ENCODE measurements around the gene MARCHF2. TPM values are rescaled to one million over a fixed set of nuclear protein-coding genes. Genes with fewer than 3 reads are reported as not detected.

The MARCHF2 gene, protein sequence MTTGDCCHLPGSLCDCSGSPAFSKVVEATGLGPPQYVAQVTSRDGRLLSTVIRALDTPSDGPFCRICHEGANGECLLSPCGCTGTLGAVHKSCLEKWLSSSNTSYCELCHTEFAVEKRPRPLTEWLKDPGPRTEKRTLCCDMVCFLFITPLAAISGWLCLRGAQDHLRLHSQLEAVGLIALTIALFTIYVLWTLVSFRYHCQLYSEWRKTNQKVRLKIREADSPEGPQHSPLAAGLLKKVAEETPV
- polyA plus RNA-seq (2013, experiment 1 of 2): 9.8 TPM
- 10.2 TPM for polyA plus RNA-seq (2013, experiment 2 of 2)

DNA sequence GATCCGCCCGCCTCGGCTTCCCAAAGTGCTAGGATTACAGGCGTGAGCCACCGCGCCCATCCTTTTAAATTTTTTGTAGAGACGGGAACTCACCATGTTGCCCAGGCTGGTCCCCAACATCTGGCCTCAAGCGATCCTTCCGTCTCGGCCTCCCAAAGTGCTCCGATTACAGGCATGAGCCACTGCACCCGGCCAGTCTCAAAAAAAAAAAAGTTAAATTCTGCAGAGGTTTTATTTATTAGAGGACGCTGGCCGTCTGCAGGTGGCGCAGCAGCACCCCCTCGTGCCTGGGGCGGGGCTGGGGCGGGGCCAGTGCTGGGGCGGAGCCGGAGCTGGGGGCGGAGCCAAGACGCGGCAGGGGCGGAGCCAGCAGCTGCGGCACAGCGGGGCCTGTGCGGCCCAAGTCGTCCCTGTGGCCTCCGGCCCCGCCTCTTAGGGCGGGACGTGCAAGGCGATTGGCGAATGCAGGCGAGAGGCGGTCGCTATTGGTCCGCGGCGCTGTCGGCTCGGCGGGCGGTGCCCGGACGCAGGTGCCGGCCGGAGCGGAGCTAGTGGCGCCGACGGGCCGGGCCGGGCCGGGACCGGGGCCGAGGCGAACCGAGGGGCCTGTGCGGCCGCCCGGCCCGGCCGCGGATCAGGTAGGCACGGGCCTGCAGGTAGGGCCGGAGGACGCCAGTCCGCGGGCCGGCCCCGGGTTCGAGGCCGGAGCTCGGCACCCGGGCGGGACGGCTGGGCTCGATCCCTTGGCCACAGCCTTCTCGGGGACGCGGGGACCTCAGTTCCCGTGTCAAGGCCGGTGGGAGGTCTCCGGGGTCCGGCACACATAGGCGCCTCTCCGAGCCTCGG lies at the start of gene MARCHF2:
MARCHF2 (plus strand) TSS at position 523 of the 846 bp plus-strand sequence. CDS start 8,536 bp downstream, outside the sequence.
- no peaks in the 10 kb centered on the region for H3K79me2 ChIP-seq (ENCODE audit: control insufficient read depth, insufficient read depth, low read length)
- no peak within 1 kb of the TSS for H3K4ac ChIP-seq (ENCODE audit: low read depth, low read length)
- no peak within 1 kb of the TSS for H3K23ac ChIP-seq (ENCODE audit: low read length)
- no peaks in the 10 kb centered on the region for H3K4me1 ChIP-seq (ENCODE audit: control insufficient read depth, low read depth, low read length)
- no peak within 1 kb of the TSS for H3K18ac ChIP-seq (ENCODE audit: low read length)
- WGBS (ENCODE audit: extremely low coverage, insufficient coverage, low lambda C conversion rate): no CpG with 5 or more reads among the region's 89 CpGs
- no peak within 1 kb of the TSS for H2BK5ac ChIP-seq (ENCODE audit: low read length)
- no peak within 1 kb of the TSS for H4K5ac ChIP-seq (ENCODE audit: low read length)
- H2BK120ac ChIP-seq (ENCODE audit: low read depth, low read length): no peak within 1 kb of the TSS
- no peaks in the 10 kb centered on the region for H3K79me1 ChIP-seq (ENCODE audit: low read length)
- peak within 1 kb of the TSS; percentile 59 for H3K4me3 ChIP-seq (ENCODE audit: low read length)
- no peak within 1 kb of the TSS for H3K27ac ChIP-seq (ENCODE audit: low read depth, low read length)
- H3K36me3 ChIP-seq (ENCODE audit: control insufficient read depth, insufficient read depth, low read length): no peaks in the 10 kb centered on the region
- H3K56ac ChIP-seq (ENCODE audit: low read length): peak within 1 kb of the TSS; percentile 74
- peak within 1 kb of the TSS; percentile 91 for H3K4me2 ChIP-seq (ENCODE audit: low read length)
- no peak within 1 kb of the TSS for H2AK5ac ChIP-seq (ENCODE audit: low read length)
- H3K27me3 ChIP-seq (ENCODE audit: insufficient read depth, low read length, poor library complexity): no peaks in the 10 kb centered on the region
- DNase-seq: peak; percentile 97
- no peak within 1 kb of the TSS for H2BK15ac ChIP-seq (replicated peaks; ENCODE audit: low read depth)
- no peak within 1 kb of the TSS for H4K8ac ChIP-seq (ENCODE audit: low read depth, low read length)
- H3K9ac ChIP-seq (ENCODE audit: low read length): peak within 1 kb of the TSS; percentile 67

DNA sequence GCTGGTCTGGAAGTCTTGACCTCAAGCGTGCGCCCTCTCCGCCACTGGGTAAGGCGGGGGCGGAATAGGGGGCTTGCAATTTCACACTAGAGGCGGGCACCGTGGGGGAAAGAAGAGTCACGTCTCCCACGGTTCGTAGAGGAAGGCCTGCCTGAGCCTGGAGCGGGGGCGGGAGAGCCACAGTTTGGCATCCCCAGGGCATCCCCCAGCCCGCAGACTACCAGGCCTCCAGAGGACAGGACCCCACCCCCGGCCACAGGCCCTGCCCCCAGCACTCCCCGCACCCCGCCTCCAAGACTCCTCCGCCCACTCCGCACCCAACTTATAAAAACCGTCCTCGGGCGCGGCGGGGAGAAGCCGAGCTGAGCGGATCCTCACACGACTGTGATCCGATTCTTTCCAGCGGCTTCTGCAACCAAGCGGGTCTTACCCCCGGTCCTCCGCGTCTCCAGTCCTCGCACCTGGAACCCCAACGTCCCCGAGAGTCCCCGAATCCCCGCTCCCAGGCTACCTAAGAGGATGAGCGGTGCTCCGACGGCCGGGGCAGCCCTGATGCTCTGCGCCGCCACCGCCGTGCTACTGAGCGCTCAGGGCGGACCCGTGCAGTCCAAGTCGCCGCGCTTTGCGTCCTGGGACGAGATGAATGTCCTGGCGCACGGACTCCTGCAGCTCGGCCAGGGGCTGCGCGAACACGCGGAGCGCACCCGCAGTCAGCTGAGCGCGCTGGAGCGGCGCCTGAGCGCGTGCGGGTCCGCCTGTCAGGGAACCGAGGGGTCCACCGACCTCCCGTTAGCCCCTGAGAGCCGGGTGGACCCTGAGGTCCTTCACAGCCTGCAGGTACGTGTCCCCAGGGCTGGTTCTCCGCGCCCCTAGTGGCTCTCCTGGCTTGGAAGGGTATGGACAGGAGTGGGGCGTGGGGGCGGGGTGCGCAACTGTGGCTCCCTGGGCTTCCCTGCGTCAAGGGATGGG lies 49.0 kb upstream of the MARCHF2 start, which contains the start of gene ANGPTL4:
ANGPTL4 (plus strand) TSS at position 353 of the 969 bp plus-strand sequence; CDS start at position 520, 167 bp downstream.
- WGBS (ENCODE audit: extremely low coverage, insufficient coverage, low lambda C conversion rate): no CpG with 5 or more reads among the region's 81 CpGs
- Histone ChIP-seq H4K8ac (ENCODE audit: low read depth, low read length) (no peak within 1 kb of the TSS), H4K5ac (ENCODE audit: low read length) (no peak within 1 kb of the TSS), H2AK5ac (ENCODE audit: low read length) (no peak within 1 kb of the TSS), H3K79me1 (ENCODE audit: low read length) (no peaks in the 10 kb centered on the region), H3K4me2 (ENCODE audit: low read length) (peak within 1 kb of the TSS; percentile 90), H3K27me3 (ENCODE audit: insufficient read depth, low read length, poor library complexity) (no peaks in the 10 kb centered on the region), H3K56ac (ENCODE audit: low read length) (peak within 1 kb of the TSS; percentile 83), H3K4me3 (ENCODE audit: low read length) (peak within 1 kb of the TSS; percentile 1), H3K23ac (ENCODE audit: low read length) (peak within 1 kb of the TSS; percentile 45), H3K9ac (ENCODE audit: low read length) (peak within 1 kb of the TSS; percentile 78), H2BK120ac (ENCODE audit: low read depth, low read length) (no peak within 1 kb of the TSS), H2BK15ac (replicated peaks; ENCODE audit: low read depth) (no peak within 1 kb of the TSS), H2BK5ac (ENCODE audit: low read length) (no peak within 1 kb of the TSS), H3K27ac (ENCODE audit: low read depth, low read length) (no peak within 1 kb of the TSS), H3K4ac (ENCODE audit: low read depth, low read length) (no peak within 1 kb of the TSS), H3K18ac (ENCODE audit: low read length) (peak within 1 kb of the TSS; percentile 31), H3K4me1 (ENCODE audit: control insufficient read depth, low read depth, low read length) (peaks cover 4% of the 10 kb centered on the region), H3K79me2 (ENCODE audit: control insufficient read depth, insufficient read depth, low read length) (no peaks in the 10 kb centered on the region), H3K36me3 (ENCODE audit: control insufficient read depth, insufficient read depth, low read length) (no peaks in the 10 kb centered on the region)
- peak; percentile 64 for DNase-seq

DNA sequence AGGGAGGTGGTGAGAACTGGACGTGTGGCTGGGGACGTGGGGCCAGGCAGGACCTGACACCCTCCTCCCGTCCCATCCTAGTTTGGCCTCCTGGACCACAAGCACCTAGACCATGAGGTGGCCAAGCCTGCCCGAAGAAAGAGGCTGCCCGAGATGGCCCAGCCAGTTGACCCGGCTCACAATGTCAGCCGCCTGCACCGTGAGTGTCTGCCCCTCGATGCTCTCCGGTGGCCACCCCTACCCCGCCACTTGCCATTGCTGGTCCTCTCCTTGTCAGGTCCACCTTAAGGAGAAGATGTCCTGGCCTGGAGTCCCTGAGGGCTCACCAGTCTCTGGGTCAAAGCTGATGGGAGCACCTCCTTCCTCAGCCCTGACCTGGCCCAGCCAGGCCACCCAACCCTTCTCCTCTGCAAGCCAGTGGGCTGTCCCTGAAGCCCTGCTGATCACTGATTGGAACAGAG lies 47.0 kb upstream of the MARCHF2 start:
- Histone ChIP-seq H3K18ac (ENCODE audit: low read length) (no peak overlapping the region), H3K79me1 (ENCODE audit: low read length) (no peaks in the 10 kb centered on the region), H4K5ac (ENCODE audit: low read length) (no peak overlapping the region), H2AK5ac (ENCODE audit: low read length) (no peak overlapping the region), H3K56ac (ENCODE audit: low read length) (peak overlapping the region; percentile 54), H3K36me3 (ENCODE audit: control insufficient read depth, insufficient read depth, low read length) (no peaks in the 10 kb centered on the region), H3K23ac (ENCODE audit: low read length) (no peak overlapping the region), H2BK120ac (ENCODE audit: low read depth, low read length) (no peak overlapping the region), H3K27me3 (ENCODE audit: insufficient read depth, low read length, poor library complexity) (no peaks in the 10 kb centered on the region), H4K8ac (ENCODE audit: low read depth, low read length) (no peak overlapping the region), H3K4ac (ENCODE audit: low read depth, low read length) (no peak overlapping the region), H2BK15ac (replicated peaks; ENCODE audit: low read depth) (no peak overlapping the region), H3K4me1 (ENCODE audit: control insufficient read depth, low read depth, low read length) (peaks cover 4% of the 10 kb centered on the region), H3K4me2 (ENCODE audit: low read length) (no peak overlapping the region), H3K79me2 (ENCODE audit: control insufficient read depth, insufficient read depth, low read length) (no peaks in the 10 kb centered on the region), H3K9ac (ENCODE audit: low read length) (no peak overlapping the region), H2BK5ac (ENCODE audit: low read length) (no peak overlapping the region), H3K27ac (ENCODE audit: low read depth, low read length) (no peak overlapping the region), H3K4me3 (ENCODE audit: low read length) (no peak overlapping the region)
- DNase-seq: no peak
- no CpG with 5 or more reads among the region's 11 CpGs for WGBS (ENCODE audit: extremely low coverage, insufficient coverage, low lambda C conversion rate)

DNA sequence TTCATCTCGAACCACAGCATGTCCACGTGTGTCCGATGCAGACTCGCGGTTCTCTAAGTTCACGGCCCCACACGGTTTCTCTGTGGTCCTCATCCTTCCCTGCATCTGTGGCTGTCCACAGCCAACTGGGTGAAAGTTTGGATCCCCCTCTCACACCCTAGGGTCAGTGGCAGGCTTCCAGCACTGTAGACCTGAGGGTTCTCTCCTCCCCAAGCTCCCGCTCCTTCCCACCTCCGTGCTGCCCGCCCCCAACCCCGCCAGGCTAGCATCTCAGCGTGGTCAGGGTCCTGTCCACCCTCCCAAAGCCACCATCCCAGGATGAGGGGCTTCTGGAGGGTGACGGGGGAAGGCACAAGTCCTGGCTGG lies 46.2 kb upstream of the MARCHF2 start:
- Histone ChIP-seq H3K36me3 (ENCODE audit: control insufficient read depth, insufficient read depth, low read length) (no peaks in the 10 kb centered on the region), H3K27ac (ENCODE audit: low read depth, low read length) (no peak overlapping the region), H3K18ac (ENCODE audit: low read length) (no peak overlapping the region)

GRCh38 chr19:8367327-8368001 lies 45.6 kb upstream of the MARCHF2 start:
- Histone ChIP-seq H3K23ac (ENCODE audit: low read length) (peak overlapping the region; percentile 20), H3K4me1 (ENCODE audit: control insufficient read depth, low read depth, low read length) (peaks cover 4% of the 10 kb centered on the region), H3K79me2 (ENCODE audit: control insufficient read depth, insufficient read depth, low read length) (no peaks in the 10 kb centered on the region), H4K5ac (ENCODE audit: low read length) (no peak overlapping the region), H3K79me1 (ENCODE audit: low read length) (no peaks in the 10 kb centered on the region), H3K36me3 (ENCODE audit: control insufficient read depth, insufficient read depth, low read length) (no peaks in the 10 kb centered on the region), H3K4me2 (ENCODE audit: low read length) (no peak overlapping the region), H3K4me3 (ENCODE audit: low read length) (no peak overlapping the region), H2BK120ac (ENCODE audit: low read depth, low read length) (no peak overlapping the region), H2BK15ac (replicated peaks; ENCODE audit: low read depth) (no peak overlapping the region), H3K9ac (ENCODE audit: low read length) (peak overlapping the region; percentile 35), H2AK5ac (ENCODE audit: low read length) (no peak overlapping the region), H3K4ac (ENCODE audit: low read depth, low read length) (no peak overlapping the region), H3K27ac (ENCODE audit: low read depth, low read length) (no peak overlapping the region), H3K18ac (ENCODE audit: low read length) (no peak overlapping the region), H3K27me3 (ENCODE audit: insufficient read depth, low read length, poor library complexity) (no peaks in the 10 kb centered on the region), H4K8ac (ENCODE audit: low read depth, low read length) (no peak overlapping the region), H3K56ac (ENCODE audit: low read length) (peak overlapping the region; percentile 80), H2BK5ac (ENCODE audit: low read length) (peak overlapping the region; percentile 62)
- no CpG with 5 or more reads among the region's 23 CpGs for WGBS (ENCODE audit: extremely low coverage, insufficient coverage, low lambda C conversion rate)
- DNase-seq: peak; percentile 85

More for the DNA sequence above, 46.2 kb upstream of the MARCHF2 start:
- Histone ChIP-seq H3K4me1 (ENCODE audit: control insufficient read depth, low read depth, low read length) (peaks cover 4% of the 10 kb centered on the region), H3K79me1 (ENCODE audit: low read length) (no peaks in the 10 kb centered on the region), H3K23ac (ENCODE audit: low read length) (peak overlapping the region; percentile 20), H4K8ac (ENCODE audit: low read depth, low read length) (no peak overlapping the region), H3K4me2 (ENCODE audit: low read length) (no peak overlapping the region), H2BK5ac (ENCODE audit: low read length) (peak overlapping the region; percentile 2), H4K5ac (ENCODE audit: low read length) (no peak overlapping the region), H3K56ac (ENCODE audit: low read length) (peak overlapping the region; percentile 66), H2BK120ac (ENCODE audit: low read depth, low read length) (no peak overlapping the region), H2BK15ac (replicated peaks; ENCODE audit: low read depth) (no peak overlapping the region), H3K4me3 (ENCODE audit: low read length) (no peak overlapping the region), H3K4ac (ENCODE audit: low read depth, low read length) (no peak overlapping the region), H3K79me2 (ENCODE audit: control insufficient read depth, insufficient read depth, low read length) (no peaks in the 10 kb centered on the region), H3K27me3 (ENCODE audit: insufficient read depth, low read length, poor library complexity) (no peaks in the 10 kb centered on the region), H3K9ac (ENCODE audit: low read length) (peak overlapping the region; percentile 35), H2AK5ac (ENCODE audit: low read length) (peak overlapping the region; percentile 1)
- WGBS (ENCODE audit: extremely low coverage, insufficient coverage, low lambda C conversion rate): no CpG with 5 or more reads among the region's 13 CpGs
- no peak for DNase-seq

All from mesendoderm (in vitro differentiated cells).